IMR-90 (cell line): ENCODE results near the gene RENBP.

Source experiments
- CEBPB ChIP-seq: IDR thresholded peaks from 2 replicates; pipeline ENCODE4 v1.6.1; 2012; ENCODE audit warnings: low read depth, low read length, improper control_type of control experiment
- FOS ChIP-seq: fragments of 150-350 bp; IDR thresholded peaks from 2 replicates; pipeline ENCODE4 v1.6.1; 2016; ENCODE audit warnings: low read depth, low read length
- MAFK ChIP-seq: IDR thresholded peaks from 2 replicates; pipeline ENCODE4 v1.6.1; 2012; ENCODE audit warnings: low read depth, low read length, improper control_type of control experiment
- MAZ ChIP-seq: IDR thresholded peaks from 2 replicates; pipeline ENCODE4 v1.6.1; 2012; ENCODE audit warnings: low read depth, mild to moderate bottlenecking, low read length, improper control_type of control experiment, moderate library complexity, borderline replicate concordance
- POLR2A ChIP-seq: IDR thresholded peaks from 2 replicates; pipeline ENCODE4 v1.6.1; 2012; ENCODE audit warnings: mild to moderate bottlenecking, low read depth, low read length
- RAD21 ChIP-seq: IDR thresholded peaks from 2 replicates; pipeline ENCODE4 v1.6.1; 2012; ENCODE audit warnings: low read length, improper control_type of control experiment
- RCOR1 ChIP-seq: IDR thresholded peaks from 2 replicates; pipeline ENCODE4 v1.6.1; 2012; ENCODE audit warnings: mild to moderate bottlenecking, low read length, improper control_type of control experiment; ENCODE audit not compliant: insufficient replicate concordance
- RFX5 ChIP-seq: IDR thresholded peaks from 2 replicates; pipeline ENCODE4 v1.8.0; 2012; ENCODE audit warnings: low read depth, mild to moderate bottlenecking, low read length, moderate library complexity
- SMC3 ChIP-seq: fragments of 150-350 bp; IDR thresholded peaks from 2 replicates; pipeline ENCODE4 v1.6.1; 2016; ENCODE audit warnings: low read depth, mild to moderate bottlenecking, antibody characterized with exemption, low read length, moderate library complexity
- TF ChIP-seq, protein P1 (sequence below): conservative IDR thresholded peaks from 2 replicates; pipeline ENCODE4 v1.5.1; 2012; ENCODE audit warnings: mild to moderate bottlenecking, low read depth, low read length, improper control_type of control experiment
- TF ChIP-seq, protein P2 (sequence below): fragments of 150-350 bp; IDR thresholded peaks from 2 replicates; pipeline ENCODE4 v1.6.1; 2017; ENCODE audit warnings: mild to moderate bottlenecking, antibody characterized with exemption, low read length, low read depth

DNA sequence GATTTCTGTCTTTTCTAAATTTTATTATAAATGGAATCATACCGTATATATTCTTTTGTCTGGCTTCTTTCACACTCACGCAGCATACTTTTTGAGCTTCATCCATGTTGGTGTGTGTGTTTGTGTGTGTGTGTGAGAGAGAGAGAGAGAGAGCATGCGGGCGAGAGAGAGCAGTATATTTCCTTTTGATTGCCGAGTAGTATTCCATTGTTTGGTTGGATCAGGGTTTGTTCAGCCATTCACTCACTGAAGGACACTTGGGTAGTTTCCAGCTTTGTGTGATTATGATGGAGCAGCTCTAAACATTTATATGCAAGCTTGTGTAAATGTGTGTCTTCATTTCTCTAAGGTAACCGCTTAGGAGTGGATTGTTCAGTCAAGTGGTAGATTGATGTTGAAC lies 55.3 kb downstream of the RENBP start:
- TF ChIP-seq MAFK (no peak), FOS (no peak), POLR2A (no peak), RCOR1 (no peak), SMC3 (no peak), RAD21 (no peak), CEBPB (no peak), MAZ (no peak), RFX5 (no peak)
- TF ChIP-seq, protein P1, sequence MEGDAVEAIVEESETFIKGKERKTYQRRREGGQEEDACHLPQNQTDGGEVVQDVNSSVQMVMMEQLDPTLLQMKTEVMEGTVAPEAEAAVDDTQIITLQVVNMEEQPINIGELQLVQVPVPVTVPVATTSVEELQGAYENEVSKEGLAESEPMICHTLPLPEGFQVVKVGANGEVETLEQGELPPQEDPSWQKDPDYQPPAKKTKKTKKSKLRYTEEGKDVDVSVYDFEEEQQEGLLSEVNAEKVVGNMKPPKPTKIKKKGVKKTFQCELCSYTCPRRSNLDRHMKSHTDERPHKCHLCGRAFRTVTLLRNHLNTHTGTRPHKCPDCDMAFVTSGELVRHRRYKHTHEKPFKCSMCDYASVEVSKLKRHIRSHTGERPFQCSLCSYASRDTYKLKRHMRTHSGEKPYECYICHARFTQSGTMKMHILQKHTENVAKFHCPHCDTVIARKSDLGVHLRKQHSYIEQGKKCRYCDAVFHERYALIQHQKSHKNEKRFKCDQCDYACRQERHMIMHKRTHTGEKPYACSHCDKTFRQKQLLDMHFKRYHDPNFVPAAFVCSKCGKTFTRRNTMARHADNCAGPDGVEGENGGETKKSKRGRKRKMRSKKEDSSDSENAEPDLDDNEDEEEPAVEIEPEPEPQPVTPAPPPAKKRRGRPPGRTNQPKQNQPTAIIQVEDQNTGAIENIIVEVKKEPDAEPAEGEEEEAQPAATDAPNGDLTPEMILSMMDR = no peak
- TF ChIP-seq, protein P2, sequence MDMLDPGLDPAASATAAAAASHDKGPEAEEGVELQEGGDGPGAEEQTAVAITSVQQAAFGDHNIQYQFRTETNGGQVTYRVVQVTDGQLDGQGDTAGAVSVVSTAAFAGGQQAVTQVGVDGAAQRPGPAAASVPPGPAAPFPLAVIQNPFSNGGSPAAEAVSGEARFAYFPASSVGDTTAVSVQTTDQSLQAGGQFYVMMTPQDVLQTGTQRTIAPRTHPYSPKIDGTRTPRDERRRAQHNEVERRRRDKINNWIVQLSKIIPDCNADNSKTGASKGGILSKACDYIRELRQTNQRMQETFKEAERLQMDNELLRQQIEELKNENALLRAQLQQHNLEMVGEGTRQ = no peak
